Right lobe of liver (tissue), 6 donors: ENCODE results near the gene FNDC4. TPM values are rescaled to one million over a fixed set of nuclear protein-coding genes. Genes with fewer than 3 reads are reported as not detected.

Experiments
- ATAC-seq, 4 donors: fragments of 200-7000 bp; cut with Tn5 transposase; one replicate each; pipeline ENCODE4 v1.9.1; 2020; ENCODE audit warnings: mild to moderate bottlenecking in 4 of 4, moderate library complexity in 4 of 4
- DNase-seq, 3 donors: peaks; one replicate each; pipeline ENCODE4 v3.0.0-alpha.2; 2020
- H3K27ac ChIP-seq, 3 donors: fragments of 200-600 bp; one replicate each; pipeline ENCODE4 v1.8.0; 2022
- H3K27me3 ChIP-seq, 2 donors: fragments of 200-600 bp; one replicate each; pipeline ENCODE4 v1.8.0; 2022
- H3K36me3 ChIP-seq, 4 donors: fragments of 200-600 bp; sonication (generic) in 1 of 4; one replicate each; pipeline versions ENCODE4 v1.5.1 to v1.8.0; 2017 to 2022; ENCODE audit warnings: control low read depth in 1 of 4
- H3K4me1 ChIP-seq, 4 donors: fragments of 200-600 bp; sonication (generic) in 1 of 4; one replicate each; pipeline versions ENCODE4 v1.5.1 to v1.8.0; 2017 to 2022; ENCODE audit warnings: control low read depth in 1 of 4
- H3K4me3 ChIP-seq, 3 donors: fragments of 200-600 bp; one replicate each; pipeline ENCODE4 v1.8.0; 2022
- H3K9me3 ChIP-seq, 4 donors: fragments of 200-600 bp; sonication (generic) in 1 of 4; one replicate each; pipeline versions ENCODE4 v1.5.1 to v1.8.0; 2017 to 2022; ENCODE audit warnings: control low read depth in 1 of 4
- POLR2A ChIP-seq: fragments of 450-650 bp; IDR thresholded peaks from one replicate; pipeline ENCODE4 v1.6.1; 2017; ENCODE audit warnings: antibody characterized with exemption, mild to moderate bottlenecking
- whole genome bisulfite sequencing: methylation state at CpG from one replicate; pipeline ENCODE4 v1.1.6; 2018; ENCODE audit warnings: low coverage, low lambda C conversion rate; ENCODE audit not compliant: insufficient coverage; ENCODE audit errors: missing lambda C conversion rate; 5-methylcytosine and 5-hydroxymethylcytosine counted together
- intact Hi-C, 2 donors: fragments of 100-400 bp; cut with DNase I; formaldehyde crosslinking; loops; one replicate each; pipeline versions ENCODE4 v1.11.2 to v1.14.1; 2022
- total RNA-seq, 6 experiments: library from RNA; depleted of rRNA in 2 of 6; stranded (reverse); fragments of >200 nt in 2 of 6; fragmentation: NEBNext Ultra II Directional in 3 of 6; extraction: Animal tissue kit (Norgen Biotek cat#: 25700) in 3 of 6; gene quantifications; one replicate each; pipeline versions ENCODE4 v1.1.0 to v1.2.4, GENCODE V29; 2016 to 2023
- TF ChIP-seq, protein P1 (sequence below), 4 donors: fragments of 200-600 bp in 3 of 4; fragments of 450-650 bp in 1 of 4; IDR thresholded peaks; one replicate each; pipeline versions ENCODE4 v1.5.1 to v1.8.0; 2016 to 2022; ENCODE audit warnings: antibody characterized with exemption in 4 of 4, mild to moderate bottlenecking in 2 of 4
- donor health status: DM: no; HTN: yes; CAD: no.
- donor health status: DM: no; HTN: no; CAD: no.
- donor health status: DM: no; HTN: no; CAD: no.
- donor health status: DM: no; HTN: yes; CAD: no.
- donor health status: DM: no; HTN: yes; CAD: no.

Gene FNDC4
- total RNA-seq, 6 experiments from 2014 or later, result 29.9 to 123 (median 65.1) TPM

DNA sequence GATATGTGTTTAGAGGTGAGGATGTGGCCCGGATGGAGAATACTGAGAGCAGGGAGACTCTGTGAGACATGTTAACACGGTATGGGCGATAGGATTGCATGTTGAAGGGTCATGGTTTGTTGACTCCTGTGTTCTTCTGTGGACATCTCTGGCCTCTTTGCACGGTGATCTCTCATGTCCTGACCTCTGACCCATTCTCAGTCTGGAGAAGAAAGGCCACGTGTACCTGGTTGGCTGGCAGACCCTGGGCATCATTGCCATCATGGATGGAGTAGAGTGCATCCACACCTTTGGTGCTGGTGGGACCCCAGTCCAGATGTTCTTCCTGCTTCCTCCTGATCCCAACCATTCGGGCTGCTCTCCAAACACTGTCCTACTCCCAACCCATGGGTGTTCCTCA, 11.6 kb upstream of the FNDC4 start:
- Histone ChIP-seq H3K4me3 (no peak overlapping the region), H3K27ac (peak overlapping the region in 2 of 3 donors; percentile 79 to 81), H3K4me1 (peaks cover 0 to 25% (median 9%) of the 10 kb centered on the region in 4 donors), H3K27me3 (no peaks in the 10 kb centered on the region), H3K36me3 (peaks cover 0 to 34% (median 16%) of the 10 kb centered on the region in 4 donors), H3K9me3 (no peaks in the 10 kb centered on the region)
- TF ChIP-seq POLR2A, result no peak
- TF ChIP-seq, protein P1, sequence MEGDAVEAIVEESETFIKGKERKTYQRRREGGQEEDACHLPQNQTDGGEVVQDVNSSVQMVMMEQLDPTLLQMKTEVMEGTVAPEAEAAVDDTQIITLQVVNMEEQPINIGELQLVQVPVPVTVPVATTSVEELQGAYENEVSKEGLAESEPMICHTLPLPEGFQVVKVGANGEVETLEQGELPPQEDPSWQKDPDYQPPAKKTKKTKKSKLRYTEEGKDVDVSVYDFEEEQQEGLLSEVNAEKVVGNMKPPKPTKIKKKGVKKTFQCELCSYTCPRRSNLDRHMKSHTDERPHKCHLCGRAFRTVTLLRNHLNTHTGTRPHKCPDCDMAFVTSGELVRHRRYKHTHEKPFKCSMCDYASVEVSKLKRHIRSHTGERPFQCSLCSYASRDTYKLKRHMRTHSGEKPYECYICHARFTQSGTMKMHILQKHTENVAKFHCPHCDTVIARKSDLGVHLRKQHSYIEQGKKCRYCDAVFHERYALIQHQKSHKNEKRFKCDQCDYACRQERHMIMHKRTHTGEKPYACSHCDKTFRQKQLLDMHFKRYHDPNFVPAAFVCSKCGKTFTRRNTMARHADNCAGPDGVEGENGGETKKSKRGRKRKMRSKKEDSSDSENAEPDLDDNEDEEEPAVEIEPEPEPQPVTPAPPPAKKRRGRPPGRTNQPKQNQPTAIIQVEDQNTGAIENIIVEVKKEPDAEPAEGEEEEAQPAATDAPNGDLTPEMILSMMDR (IDR thresholded peaks at IDR 0.05), result no peak
- DNase-seq, result no peak
- WGBS, result 68% methylated on average over 4 of the region's 6 CpGs
- peak; percentile 34 to 63 (median 45) for ATAC-seq
- intact Hi-C loops, result no loop called here

DNA sequence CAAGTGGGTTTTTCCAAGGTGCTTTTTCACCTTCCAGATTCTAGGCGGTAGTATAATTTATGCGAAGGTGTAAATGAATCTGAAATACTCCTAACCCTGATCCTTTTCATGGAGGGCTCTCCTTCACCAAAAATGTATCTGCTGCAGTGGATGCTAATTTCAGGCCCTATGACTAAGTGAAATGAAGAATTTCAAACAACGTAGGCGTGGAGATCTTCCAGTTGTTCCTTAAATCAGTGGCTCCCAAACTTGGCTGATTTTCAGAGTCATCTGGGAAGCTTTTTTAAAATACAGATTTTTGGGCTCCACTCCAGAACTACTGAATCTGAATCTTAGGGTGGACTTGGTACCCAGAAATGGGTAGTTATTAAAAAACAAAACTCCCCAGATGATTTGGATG, 7.1 kb upstream of the FNDC4 start:
- intact Hi-C loops, result no loop called here
- no peak overlapping the region for H3K4me3 ChIP-seq
- peaks cover 0 to 46% (median 15%) of the 10 kb centered on the region in 4 donors for H3K4me1 ChIP-seq
- no peaks in the 10 kb centered on the region for H3K9me3 ChIP-seq
- DNase-seq (no peak), ATAC-seq (no peak)
- peaks cover 0 to 22% (median 9%) of the 10 kb centered on the region in 4 donors for H3K36me3 ChIP-seq
- H3K27ac ChIP-seq, result peak overlapping the region in 2 of 3 donors; percentile 57 to 62
- H3K27me3 ChIP-seq, result no peaks in the 10 kb centered on the region
- WGBS, result 88% methylated on average over 4 of the region's 4 CpGs
- TF ChIP-seq POLR2A, result no peak
- TF ChIP-seq, protein P1 (IDR thresholded peaks at IDR 0.05), result no peak

DNA sequence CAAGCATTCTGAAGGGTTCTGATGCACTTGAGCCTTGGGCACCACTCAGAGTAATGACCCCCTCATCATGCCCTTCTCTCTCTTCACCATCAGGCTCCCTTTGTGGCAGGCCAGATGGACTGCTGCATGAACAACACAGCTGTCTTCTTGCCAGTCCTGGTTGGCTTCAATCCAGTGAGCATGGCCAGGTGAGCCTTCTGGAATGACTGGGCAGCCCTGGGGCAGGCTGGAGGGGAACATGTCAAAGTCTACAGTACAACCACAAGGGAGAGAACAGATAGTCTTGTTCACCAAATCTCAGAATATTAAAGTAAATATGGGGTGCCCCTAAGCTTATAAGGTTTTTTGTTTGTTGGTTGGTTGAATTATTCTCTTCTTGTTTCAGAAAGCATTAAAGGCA, 6.0 kb upstream of the FNDC4 start:
- Histone ChIP-seq H3K4me3 (no peak overlapping the region), H3K9me3 (no peaks in the 10 kb centered on the region), H3K36me3 (peaks cover 0 to 22% (median 9%) of the 10 kb centered on the region in 4 donors), H3K27me3 (no peaks in the 10 kb centered on the region), H3K4me1 (peaks cover 0 to 39% (median 12%) of the 10 kb centered on the region in 4 donors), H3K27ac (peak overlapping the region in 2 of 3 donors; percentile 57 to 62)
- ATAC-seq (peak; percentile 50 to 74 (median 68)), DNase-seq (peak; percentile 74 to 95 (median 91))
- TF ChIP-seq, protein P1 (IDR thresholded peaks at IDR 0.05), result peak in 1 of 4 donors; percentile 6
- TF ChIP-seq POLR2A, result no peak
- intact Hi-C loops, result no loop called here

DNA sequence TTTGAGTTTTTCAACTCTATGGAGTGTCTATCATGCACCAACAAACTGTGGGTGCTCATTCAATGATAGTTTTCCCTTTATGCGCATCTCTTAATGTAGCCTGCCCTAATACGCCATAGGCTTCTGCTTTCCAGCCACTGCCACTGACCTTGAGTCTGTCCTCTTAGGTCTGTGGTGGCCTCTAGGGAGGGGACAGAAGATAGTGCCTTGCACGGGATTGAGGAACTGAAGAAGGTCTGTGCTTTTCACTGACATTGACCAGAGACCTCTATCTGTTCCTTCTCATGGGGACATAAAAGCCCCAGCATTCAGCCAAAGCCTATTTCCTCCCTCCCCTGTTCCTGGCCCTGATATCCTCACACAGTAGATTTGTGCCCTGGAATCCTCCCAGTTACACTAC, 4.0 kb upstream of the FNDC4 start:
- DNase-seq, result no peak
- WGBS, result 67% methylated on average over 2 of the region's 3 CpGs
- intact Hi-C loops, result no loop called here
- Histone ChIP-seq H3K27ac (peak overlapping the region in 2 of 3 donors; percentile 29 to 95), H3K27me3 (no peaks in the 10 kb centered on the region), H3K4me3 (no peak overlapping the region), H3K4me1 (peaks cover 0 to 49% (median 14%) of the 10 kb centered on the region in 4 donors), H3K36me3 (peaks cover 0 to 17% (median 6%) of the 10 kb centered on the region in 4 donors), H3K9me3 (no peaks in the 10 kb centered on the region)
- ATAC-seq, result no peak
- no peak for TF ChIP-seq POLR2A
- TF ChIP-seq, protein P1 (IDR thresholded peaks at IDR 0.05), result no peak

DNA sequence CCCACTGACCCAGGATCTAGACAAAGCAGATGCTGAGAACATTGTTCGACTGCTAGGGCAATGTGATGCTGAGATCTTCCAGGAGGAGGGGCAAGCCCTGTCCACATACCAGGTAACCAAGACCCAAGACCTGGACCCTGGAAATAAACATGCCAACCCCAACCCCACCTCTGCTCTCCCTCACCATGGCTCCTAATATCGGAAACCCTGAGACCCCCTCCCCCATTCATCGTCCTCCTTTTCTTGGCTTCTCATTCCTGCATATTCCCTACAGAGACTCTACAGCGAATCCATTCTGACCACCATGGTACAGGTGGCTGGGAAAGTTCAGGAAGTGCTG, 2.3 kb upstream of the FNDC4 start:
- ATAC-seq (no peak), DNase-seq (no peak)
- H3K4me1 ChIP-seq, result peaks cover 0 to 58% (median 14%) of the 10 kb centered on the region in 4 donors
- peak overlapping the region; percentile 48 to 64 (median 63) for H3K4me3 ChIP-seq
- no peaks in the 10 kb centered on the region for H3K9me3 ChIP-seq
- TF ChIP-seq, protein P1 (IDR thresholded peaks at IDR 0.05), result no peak
- no peak for TF ChIP-seq POLR2A
- intact Hi-C loops, result no loop called here
- H3K36me3 ChIP-seq, result peaks cover 0 to 6% (median 0%) of the 10 kb centered on the region in 4 donors
- peak overlapping the region; percentile 81 to 95 (median 92) for H3K27ac ChIP-seq
- 23% methylated on average over 3 of the region's 4 CpGs for WGBS
- no peaks in the 10 kb centered on the region for H3K27me3 ChIP-seq
